Effector CD8-positive, alpha-beta T cell (primary cell): ENCODE results near the gene PSME3IP1.

Experiments
- DNase-seq: peaks from one replicate; lab custom pipeline; 2025; lab: John Stamatoyannopoulos, UW

The PSME3IP1 gene

GRCh38 chr16:57145046-57146021, 40.5 kb downstream of the PSME3IP1 start:
- no peak for DNase-seq

GRCh38 chr16:57144027-57144426, 41.8 kb downstream of the PSME3IP1 start:
- no peak for DNase-seq

GRCh38 chr16:57143149-57143921, 42.5 kb downstream of the PSME3IP1 start:
- no peak for DNase-seq

GRCh38 chr16:57141822-57142631, 43.8 kb downstream of the PSME3IP1 start:
- DNase-seq: no peak

GRCh38 chr16:57140931-57141668, 44.7 kb downstream of the PSME3IP1 start:
- DNase-seq: no peak

GRCh38 chr16:57138281-57138935, 47.4 kb downstream of the PSME3IP1 start:
- DNase-seq: no peak

GRCh38 chr16:57137566-57138273, 48.1 kb downstream of the PSME3IP1 start:
- no peak for DNase-seq

- DNase-seq: no peak
Observed at GRCh38 chr16:57137043-57137442, 48.8 kb downstream of the PSME3IP1 start.

- DNase-seq: peak; percentile 8
Observed at GRCh38 chr16:57134982-57135381, 50.9 kb downstream of the PSME3IP1 start.

GRCh38 chr16:57133886-57134285, 52.0 kb downstream of the PSME3IP1 start:
- DNase-seq: no peak

GRCh38 chr16:57133031-57133430, 52.8 kb downstream of the PSME3IP1 start:
- DNase-seq: no peak

GRCh38 chr16:57132470-57132869, 53.4 kb downstream of the PSME3IP1 start:
- DNase-seq: no peak

- no peak for DNase-seq
Observed at GRCh38 chr16:57131351-57131970, 54.4 kb downstream of the PSME3IP1 start.

GRCh38 chr16:57130950-57131321, 54.9 kb downstream of the PSME3IP1 start:
- no peak for DNase-seq

GRCh38 chr16:57128771-57129389, 57.0 kb downstream of the PSME3IP1 start:
- DNase-seq: peak; percentile 14

- DNase-seq: no peak
Observed at GRCh38 chr16:57127836-57128235, 58.0 kb downstream of the PSME3IP1 start.

GRCh38 chr16:57127037-57127763, 58.6 kb downstream of the PSME3IP1 start:
- DNase-seq: no peak

GRCh38 chr16:57126411-57126810, 59.4 kb downstream of the PSME3IP1 start:
- DNase-seq: no peak
